ENCODE data around the gene SLIT3.

Gene SLIT3

DNA sequence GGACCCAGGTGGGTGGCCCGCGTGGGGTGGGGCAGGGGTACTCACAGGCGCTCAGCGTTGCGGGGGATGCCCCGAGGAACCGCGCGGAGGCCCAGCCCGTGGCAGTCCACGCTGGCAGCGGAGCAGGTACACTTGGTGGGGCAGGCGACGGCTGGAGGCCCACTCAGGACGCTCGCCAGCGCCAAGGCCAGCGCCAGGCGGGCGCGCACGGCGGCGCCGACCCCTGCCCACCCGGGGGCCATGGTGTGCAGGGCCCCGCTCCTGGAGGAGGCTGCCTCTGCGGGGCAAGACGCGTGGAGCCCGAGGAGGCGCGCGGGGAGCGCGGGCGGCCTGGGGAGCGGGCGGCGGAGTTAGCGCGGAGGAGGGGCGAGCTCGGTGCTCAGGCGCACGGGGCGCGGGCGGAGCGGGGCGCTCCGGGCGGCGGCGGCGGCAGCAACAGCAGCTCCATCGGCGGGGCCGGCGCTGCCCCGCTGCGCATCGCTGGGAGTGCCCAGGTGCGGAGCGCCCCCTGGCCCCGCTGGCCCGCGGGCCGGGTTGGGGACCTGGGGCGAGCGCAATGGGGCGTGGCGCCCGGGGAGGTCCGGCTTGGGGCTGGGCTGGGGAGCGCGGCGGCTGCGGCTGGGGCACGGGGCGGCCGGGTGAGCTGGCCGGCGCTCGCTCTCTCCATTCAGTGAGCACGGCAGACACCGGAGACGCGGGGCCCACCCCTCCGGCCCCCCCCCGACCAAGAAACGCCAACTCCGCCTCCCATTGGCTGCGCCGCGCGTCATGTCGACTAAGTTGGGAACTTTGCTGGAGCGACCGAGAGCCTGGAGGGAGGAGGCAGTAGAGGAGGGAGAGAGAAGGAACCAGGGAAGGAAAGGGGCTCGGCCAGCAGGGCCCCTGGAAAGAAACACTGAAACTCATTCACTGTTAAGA, at the start of gene SLIT3:
Gene SLIT3, minus strand, starts transcription at position 672 of the 918 bp plus-strand sequence. Its CDS starts 430 bp downstream, at position 242.
- no peak for DNase-seq

DNA sequence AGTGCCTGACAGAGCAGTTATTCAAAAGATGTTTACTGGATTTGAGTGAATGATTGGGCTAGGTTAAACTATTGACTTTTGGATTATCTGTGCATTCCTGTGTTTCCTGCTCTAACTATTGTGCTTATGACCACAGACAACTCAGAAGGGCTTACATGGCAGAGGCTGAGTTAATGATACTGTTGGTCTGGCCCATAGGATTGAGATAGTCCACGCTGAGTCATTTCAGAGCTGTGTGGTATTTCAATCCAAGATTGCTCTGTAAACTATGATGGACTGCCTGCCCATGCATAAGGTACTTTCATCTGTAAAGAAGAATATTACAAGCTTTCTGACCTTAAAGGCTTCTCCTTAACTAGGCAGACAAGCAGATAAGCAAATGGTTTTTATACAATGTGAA, 49.1 kb upstream of the SLIT3 start:
- DNase-seq: no peak

DNA sequence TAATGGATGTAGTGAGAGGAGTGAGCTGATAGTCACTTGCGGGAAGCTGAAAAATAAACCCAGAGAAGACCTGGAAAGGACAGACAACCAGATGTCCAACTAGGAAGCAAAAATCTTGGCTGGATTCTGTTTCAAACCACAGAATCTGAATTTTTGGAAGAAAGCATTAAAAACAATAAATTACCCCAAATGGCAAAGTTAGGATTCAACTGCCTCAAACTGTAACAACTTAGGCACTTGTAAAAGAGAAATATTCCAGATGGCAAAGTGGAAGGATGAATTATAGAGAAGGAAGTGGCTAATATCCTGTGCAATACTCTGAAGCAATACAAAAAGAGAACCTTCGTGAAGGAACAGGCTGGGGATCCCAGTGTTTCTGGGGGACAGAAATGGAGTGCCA, 46.8 kb upstream of the SLIT3 start:
- DNase-seq: no peak

- no peak for DNase-seq
Observed at GRCh38 chr5:169344629-169345028, 43.7 kb upstream of the SLIT3 start.

DNA sequence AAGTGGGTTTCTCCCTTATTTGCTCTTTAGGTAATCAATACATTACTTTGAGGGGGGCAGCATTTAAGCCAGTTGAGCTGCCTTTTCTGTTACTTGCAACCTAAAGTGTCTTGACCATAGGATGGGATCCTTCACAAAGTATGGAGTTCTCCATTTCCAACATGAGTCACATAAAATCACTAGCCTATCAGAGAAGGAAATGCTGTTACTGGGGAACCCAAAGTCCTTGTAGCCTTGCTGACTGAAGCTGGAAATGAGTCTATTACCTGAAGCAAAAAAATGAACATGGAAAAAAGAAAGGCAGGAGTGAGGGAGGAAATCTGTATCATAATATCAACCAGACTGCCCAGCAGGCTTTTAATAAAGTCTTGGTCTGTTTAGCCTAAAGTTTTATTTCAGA, 42.8 kb upstream of the SLIT3 start:
- DNase-seq: no peak

DNA sequence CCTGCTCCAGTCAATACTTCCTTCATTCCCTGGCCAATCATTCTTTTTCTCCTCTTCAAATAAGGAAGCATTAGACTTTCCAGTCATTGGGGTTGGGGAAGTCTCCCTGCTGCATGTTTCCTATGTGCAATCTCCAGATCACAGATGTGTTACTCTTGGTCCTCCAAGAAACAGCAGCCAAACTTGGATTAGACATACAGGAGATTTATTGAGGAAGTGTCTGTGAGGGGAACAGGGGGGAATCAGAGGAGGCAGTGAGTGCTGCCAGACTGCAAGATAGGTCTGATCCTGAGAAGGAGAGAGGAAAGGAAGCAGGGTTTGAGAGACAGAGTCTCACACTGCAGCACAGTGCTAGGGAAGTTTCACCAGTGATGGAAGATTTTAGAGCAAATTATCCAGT, 40.6 kb upstream of the SLIT3 start:
- DNase-seq: no peak

- no peak for DNase-seq
Observed at GRCh38 chr5:169339869-169340268, 38.9 kb upstream of the SLIT3 start.

DNA sequence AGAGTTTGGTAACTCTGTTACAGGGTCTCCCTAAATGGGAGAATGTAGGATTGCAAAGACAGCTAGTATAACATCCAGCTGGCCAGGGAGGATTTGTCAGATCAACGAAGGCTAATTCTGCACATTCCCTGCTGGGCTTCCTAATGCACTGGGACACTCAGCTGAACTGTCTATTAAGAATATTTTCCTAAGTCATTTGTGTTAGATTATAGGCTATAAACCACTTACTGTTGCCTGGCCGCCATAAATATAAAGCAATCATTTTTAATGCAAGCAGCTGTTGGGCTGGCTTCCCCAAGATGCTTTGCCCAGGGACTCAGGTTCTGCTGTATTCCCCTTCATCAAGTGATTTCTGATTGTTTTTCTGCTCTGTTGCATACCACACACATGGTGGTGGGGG, 35.3 kb upstream of the SLIT3 start:
- no peak for DNase-seq

DNA sequence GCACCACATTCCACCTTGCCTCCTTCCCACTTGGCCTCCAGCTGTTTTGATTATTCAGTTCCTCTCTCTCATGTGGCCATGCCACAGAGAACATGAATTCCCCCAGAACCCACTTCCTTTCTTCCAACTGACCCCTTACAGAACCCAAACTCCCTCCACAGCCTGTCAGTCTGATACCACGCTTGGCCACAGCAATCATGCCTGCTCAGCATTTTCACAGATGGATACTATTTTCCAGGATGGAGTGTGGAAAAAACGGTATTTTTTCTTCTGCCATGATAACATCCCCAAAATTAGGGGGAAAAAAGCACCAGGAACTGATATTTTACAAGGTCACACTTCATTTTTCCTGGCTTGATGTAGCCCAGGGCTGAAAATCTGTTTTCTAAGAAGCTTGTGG, 34.9 kb upstream of the SLIT3 start:
- no peak for DNase-seq

DNA sequence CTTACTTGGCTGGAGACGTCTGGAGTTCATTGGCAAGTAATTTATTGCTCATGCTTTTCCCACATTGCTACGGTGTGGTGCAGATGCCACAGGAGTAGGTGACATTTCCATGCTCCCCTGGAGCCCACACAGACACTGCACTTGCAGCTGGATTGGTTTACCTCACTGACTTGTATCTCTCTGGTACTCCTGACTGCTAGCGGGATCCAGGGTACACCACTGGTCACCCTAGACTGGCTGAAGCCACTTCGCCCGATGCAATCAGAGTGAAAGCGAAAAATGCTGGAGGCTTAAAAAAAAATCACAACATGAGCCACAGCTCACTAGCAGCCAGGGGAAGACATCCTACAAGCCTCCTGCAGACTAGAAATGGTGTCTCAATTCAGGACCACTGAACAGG, 32.6 kb upstream of the SLIT3 start:
- no peak for DNase-seq

DNA sequence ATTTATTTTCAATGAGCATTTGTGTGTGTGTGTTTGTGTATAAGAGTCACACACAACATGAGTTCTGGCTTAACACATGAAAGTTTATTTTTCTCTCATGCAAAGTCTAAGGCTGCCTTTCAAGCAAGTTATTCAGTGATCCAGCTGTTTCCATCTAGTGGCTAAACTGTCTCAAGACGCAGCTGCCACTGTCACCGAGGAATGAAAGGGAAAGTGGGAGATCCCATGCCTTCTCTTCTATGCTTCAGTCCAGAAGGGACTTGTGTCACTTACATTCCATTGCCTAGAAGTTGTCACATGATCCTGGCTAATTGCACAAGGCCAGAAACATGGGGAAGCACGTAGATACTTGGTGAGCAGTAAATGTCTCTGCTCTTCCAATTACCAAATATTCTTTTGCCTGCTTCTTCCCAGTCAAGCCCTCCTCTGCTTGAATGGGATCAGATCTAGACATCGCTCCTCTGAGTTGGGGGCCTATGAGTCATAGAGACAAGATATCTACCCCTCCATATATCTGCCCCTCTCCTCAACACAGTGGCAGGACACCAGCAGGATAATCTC, 30.4 kb upstream of the SLIT3 start:
- no peak for DNase-seq

DNA sequence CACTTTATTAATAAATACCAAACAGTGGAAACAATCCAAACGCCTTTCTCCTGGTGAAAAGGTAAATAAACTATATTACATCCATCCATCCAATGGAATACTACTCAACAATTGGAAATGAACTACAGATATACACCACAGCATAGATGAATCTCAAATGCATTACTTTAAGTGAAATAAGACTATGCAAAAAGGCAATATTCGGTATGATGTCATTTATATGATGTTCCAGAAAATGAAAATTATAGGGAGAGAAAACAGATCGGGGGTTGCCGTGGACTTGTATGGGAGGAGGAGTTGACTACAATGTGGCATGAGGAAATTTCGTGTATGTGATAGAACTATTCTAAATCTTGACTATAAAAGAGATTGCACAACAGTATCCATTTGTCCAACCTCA, 27.5 kb upstream of the SLIT3 start:
- no peak for DNase-seq

GRCh38 chr5:169325273-169325672, 24.3 kb upstream of the SLIT3 start:
- DNase-seq: no peak

GRCh38 chr5:169318556-169318955, 17.6 kb upstream of the SLIT3 start:
- no peak for DNase-seq

GRCh38 chr5:169307646-169308045, 6.7 kb upstream of the SLIT3 start:
- DNase-seq: no peak

DNA sequence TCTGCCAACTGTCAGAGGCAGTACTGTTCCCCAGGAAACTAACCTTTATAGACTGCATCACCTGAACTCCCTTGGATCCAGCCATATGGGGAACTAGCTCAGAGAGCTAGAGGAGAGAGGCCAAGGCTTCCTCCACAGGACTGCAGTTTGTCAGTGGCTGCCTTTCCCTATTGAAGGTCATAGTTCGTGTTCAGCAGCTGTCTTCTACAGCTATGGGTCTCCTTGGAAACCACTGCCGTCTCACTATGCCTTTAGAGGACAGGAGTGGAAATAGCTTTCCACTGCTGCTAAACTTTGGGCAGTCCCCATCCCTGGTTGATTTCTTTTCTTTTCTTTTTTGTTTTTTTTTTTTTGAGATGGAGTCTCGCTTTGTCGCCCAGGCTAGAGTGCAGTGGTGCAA, 4.4 kb upstream of the SLIT3 start:
- no peak for DNase-seq

GRCh38 chr5:169304175-169304574, 3.2 kb upstream of the SLIT3 start:
- DNase-seq: no peak

DNA sequence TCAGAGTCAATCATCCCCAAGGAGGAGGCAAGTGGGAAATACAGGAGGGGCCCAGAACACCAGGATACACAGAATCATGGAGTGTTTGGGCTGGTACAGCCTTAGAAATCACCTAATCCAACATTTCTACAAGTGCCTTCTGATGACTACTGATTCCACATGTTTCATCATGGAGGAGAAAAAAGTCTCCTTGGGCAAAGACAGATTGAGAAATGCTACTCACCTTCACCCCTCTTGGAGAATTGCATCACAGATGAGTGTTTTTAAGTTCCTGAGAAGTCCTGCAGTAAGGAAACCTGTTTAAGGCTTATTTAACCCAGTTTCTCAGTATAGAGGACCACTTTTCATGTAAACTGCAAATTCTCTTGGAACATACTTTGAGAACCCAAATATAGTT, 2.2 kb upstream of the SLIT3 start:
- DNase-seq: no peak

- peak; percentile 17 for DNase-seq
Observed at GRCh38 chr5:169302491-169303118, 1.7 kb upstream of the SLIT3 start.

DNA sequence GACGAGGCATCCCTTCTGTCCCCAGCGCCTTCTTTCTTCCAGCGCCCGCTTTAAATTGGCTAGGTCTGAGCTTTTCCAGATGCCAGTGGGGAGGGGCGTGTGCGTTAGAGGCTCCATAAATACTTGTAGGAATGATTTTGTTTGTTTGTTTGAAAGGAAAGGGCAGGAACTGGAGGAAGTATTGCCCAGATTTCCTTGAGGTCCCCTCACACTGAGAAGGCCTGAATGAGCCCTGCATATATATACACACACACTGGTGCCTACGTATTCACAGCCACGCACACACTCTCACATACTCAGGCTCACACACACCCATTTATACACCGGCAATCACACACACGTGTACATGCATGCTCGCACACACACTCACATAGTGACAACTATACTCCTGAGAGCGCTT, 1.0 kb upstream of the SLIT3 start:
- DNase-seq: no peak

- DNase-seq: no peak
Observed at GRCh38 chr5:169301386-169301934, 521 bp upstream of the SLIT3 start.

DNA sequence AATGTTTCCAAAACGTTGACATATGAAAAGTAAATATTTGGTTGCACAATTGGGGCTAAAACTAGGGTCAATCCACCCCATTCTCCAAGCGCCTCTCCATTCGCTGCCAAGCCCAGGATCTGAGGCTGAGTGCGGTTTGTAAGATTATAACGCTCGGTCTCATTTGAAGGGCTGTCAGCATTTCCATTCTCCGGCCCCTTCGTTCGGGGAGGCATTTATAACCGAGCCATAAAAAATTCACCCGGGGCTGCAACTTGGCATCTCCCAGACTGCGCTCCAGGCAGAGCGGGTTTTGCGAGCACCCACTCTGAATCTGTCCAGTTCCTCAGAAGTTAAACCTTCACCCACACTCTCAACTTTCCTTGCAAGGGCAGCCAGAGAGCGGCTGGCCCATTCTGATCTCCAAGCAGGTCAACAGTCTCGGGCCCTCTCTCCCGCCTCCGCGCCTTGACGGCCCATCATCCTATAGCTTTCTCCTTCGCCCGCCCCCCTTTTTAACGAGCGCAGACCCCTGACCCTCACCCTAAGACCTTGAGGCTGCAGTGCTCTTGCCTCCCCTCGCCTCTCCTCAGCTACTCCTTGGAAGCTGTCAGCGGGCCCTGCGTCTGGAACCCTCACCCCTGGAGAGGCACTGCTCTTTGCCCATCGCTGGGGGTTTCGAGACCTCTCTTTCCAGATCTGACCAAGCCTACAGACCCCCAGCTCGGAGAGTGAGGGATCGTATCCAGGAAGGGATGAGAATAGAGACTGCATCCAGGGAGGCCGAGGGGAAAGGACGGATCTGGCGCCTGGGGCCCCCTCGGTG, 1.1 kb downstream of the SLIT3 start:
- DNase-seq: no peak

DNA sequence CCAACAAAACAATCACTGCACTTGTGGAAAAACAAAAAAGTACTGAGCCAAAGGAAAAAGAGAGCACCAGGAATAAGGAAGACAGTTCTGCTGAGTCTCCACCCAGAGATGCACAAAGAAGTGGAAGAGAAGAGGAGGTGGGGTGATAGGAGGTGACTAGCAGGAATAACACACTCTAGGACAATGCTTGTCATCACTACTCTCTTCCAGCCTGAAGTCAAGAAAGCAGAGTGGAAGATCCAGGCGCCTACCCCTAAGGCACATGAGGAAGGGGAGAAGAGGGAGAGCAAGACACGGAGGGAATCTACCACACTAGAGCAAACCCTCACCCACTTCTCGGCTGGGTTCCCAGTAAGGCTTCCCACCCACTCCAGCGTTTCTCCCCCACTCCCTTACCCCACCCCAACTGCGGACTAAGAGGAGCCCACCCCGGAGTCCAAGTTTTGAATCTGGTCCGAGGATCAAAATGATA, 1.7 kb downstream of the SLIT3 start:
- no peak for DNase-seq

Data from activated T-cell treated with anti-CD3 and anti-CD28 coated beads for 4 hours (primary cell).